ENCODE results near the gene CRHBP. TPM values are rescaled to one million over a fixed set of nuclear protein-coding genes. Genes with fewer than 3 reads are reported as not detected.
A peak's percentile ranks its signal among the peaks of the same experiment; 100 is the strongest.

The CRHBP gene
- total RNA-seq, 1 experiment from 2014 or later: not detected

DNA sequence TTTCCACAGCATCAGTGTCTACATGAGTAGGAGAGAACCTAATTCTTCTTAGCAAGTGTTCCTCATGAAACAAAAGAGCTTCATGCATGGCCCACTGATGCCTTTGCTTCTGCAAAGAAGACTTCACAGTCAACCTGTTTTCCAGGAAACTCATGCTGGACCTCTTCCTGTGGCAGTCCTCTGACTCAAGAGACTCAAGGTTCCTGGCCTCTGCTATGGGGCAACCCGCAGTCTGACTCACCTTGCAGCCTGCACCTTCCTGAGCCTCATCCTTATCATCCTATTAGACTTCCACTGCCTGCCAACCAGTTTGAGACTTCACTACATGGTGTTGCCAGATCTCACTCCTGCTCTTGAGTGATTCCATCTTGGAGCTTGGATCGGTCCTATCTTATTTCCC lies 59.8 kb downstream of the CRHBP start:
- Mint-ChIP-seq H3K4me1 (ENCODE audit: low read depth, unreplicated experiment) (no peaks in the 10 kb centered on the region), H3K9me3 (ENCODE audit: unreplicated experiment) (peaks cover 2% of the 10 kb centered on the region), H3K27me3 (ENCODE audit: insufficient read depth, unreplicated experiment) (no peaks in the 10 kb centered on the region), H3K36me3 (ENCODE audit: insufficient read depth, unreplicated experiment) (no peaks in the 10 kb centered on the region), H3K4me3 (ENCODE audit: unreplicated experiment) (no peak overlapping the region), H3K27ac (ENCODE audit: unreplicated experiment) (no peak overlapping the region)
- TF ChIP-seq, protein P1, sequence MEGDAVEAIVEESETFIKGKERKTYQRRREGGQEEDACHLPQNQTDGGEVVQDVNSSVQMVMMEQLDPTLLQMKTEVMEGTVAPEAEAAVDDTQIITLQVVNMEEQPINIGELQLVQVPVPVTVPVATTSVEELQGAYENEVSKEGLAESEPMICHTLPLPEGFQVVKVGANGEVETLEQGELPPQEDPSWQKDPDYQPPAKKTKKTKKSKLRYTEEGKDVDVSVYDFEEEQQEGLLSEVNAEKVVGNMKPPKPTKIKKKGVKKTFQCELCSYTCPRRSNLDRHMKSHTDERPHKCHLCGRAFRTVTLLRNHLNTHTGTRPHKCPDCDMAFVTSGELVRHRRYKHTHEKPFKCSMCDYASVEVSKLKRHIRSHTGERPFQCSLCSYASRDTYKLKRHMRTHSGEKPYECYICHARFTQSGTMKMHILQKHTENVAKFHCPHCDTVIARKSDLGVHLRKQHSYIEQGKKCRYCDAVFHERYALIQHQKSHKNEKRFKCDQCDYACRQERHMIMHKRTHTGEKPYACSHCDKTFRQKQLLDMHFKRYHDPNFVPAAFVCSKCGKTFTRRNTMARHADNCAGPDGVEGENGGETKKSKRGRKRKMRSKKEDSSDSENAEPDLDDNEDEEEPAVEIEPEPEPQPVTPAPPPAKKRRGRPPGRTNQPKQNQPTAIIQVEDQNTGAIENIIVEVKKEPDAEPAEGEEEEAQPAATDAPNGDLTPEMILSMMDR (IDR thresholded peaks at IDR 0.05; ENCODE audit: insufficient read depth in 1 of 2, low read depth in 1 of 2, low read length in 1 of 2, severe bottlenecking in 1 of 2, unreplicated experiment in 1 of 2): no peak
- Histone ChIP-seq H3K9me3 (no peaks in the 10 kb centered on the region), H3K4me3 (ENCODE audit: low read depth, low read length) (no peak overlapping the region), H3K36me3 (ENCODE audit: control insufficient read depth, insufficient read depth, low read length) (no peaks in the 10 kb centered on the region), H3K27me3 (replicated peaks; ENCODE audit: control insufficient read depth, insufficient read depth, low read length) (no peaks in the 10 kb centered on the region; the same call in 1 of the 2 replicates), H3K4me1 (no peaks in the 10 kb centered on the region)
- ChIA-PET CTCF (interaction anchor here (0.7 to 1.0 kb wide), 2 partner anchors 18 to 1115 kb away, joined by 4 to 5 read pairs; partner anchors contain the start of gene AGGF1), POLR2A (no interaction called here)
- intact Hi-C loops (cut with micrococcal nuclease; ENCODE audit: unreplicated experiment): no loop called here
- DNase-seq: no peak
- BruUV-seq (replicated peaks): no TSS peak

DNA sequence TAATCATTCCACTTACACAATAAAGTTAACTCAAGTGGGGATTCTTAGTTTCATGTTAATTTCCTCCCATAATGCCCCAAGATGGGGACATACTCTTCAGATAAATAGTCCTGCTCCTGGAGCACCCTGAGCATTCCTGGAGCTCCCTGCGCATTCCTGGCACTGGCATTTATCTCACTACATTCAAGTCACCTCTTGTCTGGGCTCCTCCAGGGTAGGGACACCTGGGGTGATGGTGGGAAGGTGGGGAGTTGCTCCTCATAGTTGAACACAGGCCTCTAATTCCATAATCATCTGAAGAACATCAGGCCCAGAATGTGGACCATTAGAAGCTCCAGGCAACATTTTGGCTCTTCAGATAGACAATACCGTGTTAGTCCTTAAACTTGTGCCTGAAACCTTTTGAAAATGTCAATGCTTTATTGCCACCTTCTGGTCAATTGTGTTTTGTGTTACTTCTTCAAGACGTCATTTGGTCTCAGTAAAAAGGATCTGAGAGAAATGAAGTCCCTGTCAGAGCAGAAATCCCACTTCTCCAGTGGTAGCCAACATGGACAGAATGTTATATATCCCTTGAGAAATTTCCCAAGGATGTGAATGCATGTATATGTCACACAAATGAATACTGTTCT lies 63.2 kb downstream of the CRHBP start:
- Mint-ChIP-seq H3K4me3 (ENCODE audit: unreplicated experiment) (no peak overlapping the region), H3K36me3 (ENCODE audit: insufficient read depth, unreplicated experiment) (no peaks in the 10 kb centered on the region), H3K9me3 (ENCODE audit: unreplicated experiment) (no peaks in the 10 kb centered on the region), H3K4me1 (ENCODE audit: low read depth, unreplicated experiment) (peaks cover 8% of the 10 kb centered on the region), H3K27me3 (ENCODE audit: insufficient read depth, unreplicated experiment) (no peaks in the 10 kb centered on the region), H3K27ac (ENCODE audit: unreplicated experiment) (no peak overlapping the region)
- ChIA-PET POLR2A (no interaction called here), CTCF (interaction anchor here (3.6 kb wide), 1 partner anchor 147 kb away, joined by 43 read pairs; no protein-coding TSS in a partner anchor)
- BruUV-seq (replicated peaks): no TSS peak
- H3K36me3 ChIP-seq (ENCODE audit: control insufficient read depth, insufficient read depth, low read length): no peaks in the 10 kb centered on the region
- H3K27me3 ChIP-seq (replicated peaks; ENCODE audit: control insufficient read depth, insufficient read depth, low read length): no peaks in the 10 kb centered on the region; the same call in 1 of the 2 replicates
- H3K9me3 ChIP-seq: no peaks in the 10 kb centered on the region
- TF ChIP-seq, protein P1 (IDR thresholded peaks at IDR 0.05; ENCODE audit: insufficient read depth in 1 of 2, low read depth in 1 of 2, low read length in 1 of 2, severe bottlenecking in 1 of 2, unreplicated experiment in 1 of 2): peak; percentile 30 to 54
- no peak overlapping the region for H3K4me3 ChIP-seq (ENCODE audit: low read depth, low read length)
- intact Hi-C loops (cut with micrococcal nuclease; ENCODE audit: unreplicated experiment): loop anchor here (1.0 to 5.0 kb wide), 2 partner anchors 148 to 414 kb away; no protein-coding TSS in a partner anchor
- DNase-seq: peak in 1 of 2 experiments; percentile 52
- no peaks in the 10 kb centered on the region for H3K4me1 ChIP-seq

DNA sequence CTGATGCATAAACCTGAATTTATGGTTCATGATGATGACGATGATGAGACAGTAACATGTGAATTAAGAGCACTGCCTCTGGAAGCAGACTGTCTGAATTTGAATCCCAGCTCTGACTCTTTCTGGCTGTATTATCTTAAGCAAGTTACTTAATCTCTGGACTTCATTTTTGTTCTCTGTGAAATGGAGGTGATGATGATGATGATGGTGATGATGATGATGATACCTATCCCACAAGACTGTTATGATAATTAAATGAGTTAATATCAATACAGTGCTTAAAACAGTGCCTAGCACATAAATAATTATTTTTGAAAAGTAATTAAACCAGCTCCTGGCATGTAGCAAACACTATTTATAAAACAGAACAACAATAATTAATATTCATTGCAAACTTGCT lies 64.1 kb downstream of the CRHBP start:
- Histone ChIP-seq H3K27me3 (replicated peaks; ENCODE audit: control insufficient read depth, insufficient read depth, low read length) (no peaks in the 10 kb centered on the region), H3K4me3 (ENCODE audit: low read depth, low read length) (no peak overlapping the region), H3K9me3 (no peaks in the 10 kb centered on the region), H3K36me3 (ENCODE audit: control insufficient read depth, insufficient read depth, low read length) (no peaks in the 10 kb centered on the region), H3K4me1 (no peaks in the 10 kb centered on the region)
- no TSS peak for BruUV-seq (replicated peaks)
- Mint-ChIP-seq H3K9me3 (ENCODE audit: unreplicated experiment) (no peaks in the 10 kb centered on the region), H3K27ac (ENCODE audit: unreplicated experiment) (no peak overlapping the region), H3K27me3 (ENCODE audit: insufficient read depth, unreplicated experiment) (no peaks in the 10 kb centered on the region), H3K4me1 (ENCODE audit: low read depth, unreplicated experiment) (peaks cover 8% of the 10 kb centered on the region), H3K4me3 (ENCODE audit: unreplicated experiment) (no peak overlapping the region), H3K36me3 (ENCODE audit: insufficient read depth, unreplicated experiment) (no peaks in the 10 kb centered on the region)
- ChIA-PET CTCF (interaction anchor here (3.6 kb wide), 1 partner anchor 148 kb away, joined by 43 read pairs; no protein-coding TSS in a partner anchor), POLR2A (no interaction called here)
- intact Hi-C loops (cut with micrococcal nuclease; ENCODE audit: unreplicated experiment): loop anchor here (1.0 to 5.0 kb wide), 2 partner anchors 149 to 415 kb away; no protein-coding TSS in a partner anchor
- TF ChIP-seq, protein P1 (IDR thresholded peaks at IDR 0.05; ENCODE audit: insufficient read depth in 1 of 2, low read depth in 1 of 2, low read length in 1 of 2, severe bottlenecking in 1 of 2, unreplicated experiment in 1 of 2): no peak
- no peak for DNase-seq

Measured in Caco-2 (cell line).